ENCODE results near the gene PTPRN2.

DNA sequence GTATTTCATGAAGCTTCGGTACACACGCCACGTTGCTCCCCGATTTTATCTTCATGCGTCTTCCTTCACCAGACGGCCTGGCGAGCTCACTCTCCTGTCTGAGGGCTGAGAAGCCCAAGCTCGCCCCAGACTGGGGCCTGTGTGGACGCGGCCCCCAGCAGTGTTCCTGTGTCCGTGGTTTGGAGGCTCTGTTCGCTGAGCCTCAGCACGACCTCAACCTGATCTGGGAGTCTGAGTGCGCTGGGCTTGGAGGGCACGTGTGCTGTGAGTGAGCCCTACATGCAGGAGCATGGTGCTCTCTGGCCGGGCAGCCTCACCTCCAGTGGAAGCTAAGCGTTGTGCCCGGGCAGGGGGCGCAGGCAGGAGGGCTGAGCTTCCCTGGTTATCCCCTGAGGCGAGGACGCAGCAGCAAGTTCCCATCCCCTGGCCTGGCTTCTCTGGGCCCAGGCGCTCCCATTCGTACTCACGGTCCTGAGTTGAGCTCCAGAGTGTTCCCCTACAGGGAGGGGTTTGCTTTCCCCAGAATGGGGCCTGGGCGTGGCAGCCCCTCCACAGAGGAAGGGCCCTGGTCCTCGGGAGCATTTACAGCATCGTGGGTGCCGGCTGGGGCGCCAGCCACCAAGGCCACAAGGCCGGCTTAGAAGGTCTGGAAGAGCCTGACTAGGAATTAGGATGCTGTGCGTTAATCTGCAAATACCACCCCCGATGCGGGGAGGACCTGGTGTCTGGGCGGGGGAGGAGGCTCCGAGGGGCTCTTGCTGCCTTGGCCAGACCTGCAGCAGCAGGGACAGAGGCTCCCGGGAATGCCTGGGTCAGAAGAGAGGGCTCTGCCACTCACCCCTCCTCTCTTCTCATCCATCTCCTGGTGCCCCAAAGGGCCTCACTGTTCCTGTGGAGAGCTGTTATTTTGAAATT lies 850.2 kb downstream of the PTPRN2 start:
- TF ChIP-seq MYC (IDR thresholded peaks at IDR 0.05; ENCODE audit: low read depth, low read length), result no peak
- no peak for TF ChIP-seq EZH2 (IDR thresholded peaks at IDR 0.05; ENCODE audit: borderline replicate concordance, low read depth, low read length, severe bottlenecking)
- TF ChIP-seq, protein P1, sequence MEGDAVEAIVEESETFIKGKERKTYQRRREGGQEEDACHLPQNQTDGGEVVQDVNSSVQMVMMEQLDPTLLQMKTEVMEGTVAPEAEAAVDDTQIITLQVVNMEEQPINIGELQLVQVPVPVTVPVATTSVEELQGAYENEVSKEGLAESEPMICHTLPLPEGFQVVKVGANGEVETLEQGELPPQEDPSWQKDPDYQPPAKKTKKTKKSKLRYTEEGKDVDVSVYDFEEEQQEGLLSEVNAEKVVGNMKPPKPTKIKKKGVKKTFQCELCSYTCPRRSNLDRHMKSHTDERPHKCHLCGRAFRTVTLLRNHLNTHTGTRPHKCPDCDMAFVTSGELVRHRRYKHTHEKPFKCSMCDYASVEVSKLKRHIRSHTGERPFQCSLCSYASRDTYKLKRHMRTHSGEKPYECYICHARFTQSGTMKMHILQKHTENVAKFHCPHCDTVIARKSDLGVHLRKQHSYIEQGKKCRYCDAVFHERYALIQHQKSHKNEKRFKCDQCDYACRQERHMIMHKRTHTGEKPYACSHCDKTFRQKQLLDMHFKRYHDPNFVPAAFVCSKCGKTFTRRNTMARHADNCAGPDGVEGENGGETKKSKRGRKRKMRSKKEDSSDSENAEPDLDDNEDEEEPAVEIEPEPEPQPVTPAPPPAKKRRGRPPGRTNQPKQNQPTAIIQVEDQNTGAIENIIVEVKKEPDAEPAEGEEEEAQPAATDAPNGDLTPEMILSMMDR (IDR thresholded peaks at IDR 0.05; ENCODE audit: extremely low read depth in 1 of 2, insufficient read depth in 1 of 2, low read depth in 1 of 2, low read length in 2 of 2), result no peak
- no peak for TF ChIP-seq POLR2A (IDR thresholded peaks at IDR 0.05; ENCODE audit: low read depth, low read length)
- TF ChIP-seq FOS (IDR thresholded peaks at IDR 0.05; ENCODE audit: borderline replicate concordance, insufficient read depth, low read length), result no peak
- TF ChIP-seq, protein P2, sequence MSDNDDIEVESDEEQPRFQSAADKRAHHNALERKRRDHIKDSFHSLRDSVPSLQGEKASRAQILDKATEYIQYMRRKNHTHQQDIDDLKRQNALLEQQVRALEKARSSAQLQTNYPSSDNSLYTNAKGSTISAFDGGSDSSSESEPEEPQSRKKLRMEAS (IDR thresholded peaks at IDR 0.05; ENCODE audit: insufficient read depth, insufficient read length), result no peak
- no peak for TF ChIP-seq POLR2AphosphoS5 (IDR thresholded peaks at IDR 0.05; ENCODE audit: insufficient read depth, low read depth, low read length)

Data from endothelial cell of umbilical vein (primary cell).